ENCODE measurements around the gene PRR33. TPM values are rescaled to one million over a fixed set of nuclear protein-coding genes. Genes with fewer than 3 reads are reported as not detected.
"Not testable (repeated sequence)": the region's sequence is repeated elsewhere in the genome, so short reads cannot be mapped to it uniquely, and the experiment has no call there.

Gene PRR33
- total RNA-seq, 1 donor from 2014 or later = not detected

DNA sequence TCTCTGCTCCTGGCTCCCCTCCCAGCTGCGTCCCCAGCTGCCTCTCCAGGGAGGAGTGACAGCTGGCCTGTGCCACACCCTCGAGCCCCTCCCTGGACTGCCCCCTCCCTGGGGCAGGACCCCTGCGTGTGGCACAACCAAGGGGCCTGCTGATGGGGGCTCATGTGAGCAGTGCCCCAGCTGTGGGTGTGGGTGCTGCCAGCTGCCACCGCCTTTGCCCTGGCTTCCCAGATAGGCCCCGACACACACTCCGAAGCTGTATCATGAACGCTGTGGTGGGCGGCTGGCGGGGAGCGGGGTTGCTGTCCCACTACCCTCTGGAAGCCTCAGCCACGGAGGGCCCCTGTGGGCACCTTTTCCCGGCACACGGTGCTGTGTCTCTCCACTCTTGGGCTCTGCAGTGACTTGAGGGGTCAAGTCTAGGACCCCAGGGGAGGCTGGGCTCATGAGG, 15.8 kb downstream of the PRR33 start:
- not testable (repeated sequence) for DNase-seq (ENCODE audit: low spot score)

DNA sequence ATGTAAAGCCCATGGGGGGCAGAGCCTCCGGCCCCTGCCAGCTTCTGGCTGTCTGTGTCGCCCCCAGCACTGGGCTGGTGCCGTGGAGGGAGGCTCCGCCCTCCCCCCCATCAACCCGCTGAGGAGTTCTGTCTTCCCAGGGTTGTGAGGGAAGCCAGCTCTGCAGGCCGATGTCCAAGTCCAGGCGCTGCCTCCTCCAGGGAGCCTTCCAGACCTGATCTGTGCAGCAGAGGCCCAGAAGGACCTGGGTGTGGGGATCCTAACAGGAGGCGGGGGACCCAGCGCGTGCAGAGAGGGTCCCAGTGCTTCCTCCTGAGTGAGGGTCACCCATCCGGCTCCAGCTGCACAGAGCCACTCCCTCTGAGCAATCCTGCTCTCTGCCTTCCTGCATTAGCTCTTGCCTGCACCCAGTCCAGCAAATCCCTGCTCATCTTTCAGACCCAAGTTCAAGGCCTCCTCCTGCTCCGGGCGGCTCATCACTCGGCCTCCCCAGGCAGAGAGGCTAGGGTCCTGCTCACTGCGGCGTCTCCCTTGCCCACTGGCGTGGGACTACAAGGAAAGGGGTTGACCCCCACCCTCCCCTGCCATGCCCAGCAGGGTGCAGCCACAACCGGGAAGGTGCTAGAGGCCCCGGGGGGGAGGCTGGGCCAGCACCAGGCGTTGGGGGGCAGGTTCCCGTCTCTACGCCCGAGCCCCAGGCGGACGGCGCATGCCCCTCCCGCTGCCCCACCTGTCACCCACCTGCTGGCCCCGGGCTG, 16.4 kb downstream of the PRR33 start:
- no peak for DNase-seq (ENCODE audit: low spot score)

DNA sequence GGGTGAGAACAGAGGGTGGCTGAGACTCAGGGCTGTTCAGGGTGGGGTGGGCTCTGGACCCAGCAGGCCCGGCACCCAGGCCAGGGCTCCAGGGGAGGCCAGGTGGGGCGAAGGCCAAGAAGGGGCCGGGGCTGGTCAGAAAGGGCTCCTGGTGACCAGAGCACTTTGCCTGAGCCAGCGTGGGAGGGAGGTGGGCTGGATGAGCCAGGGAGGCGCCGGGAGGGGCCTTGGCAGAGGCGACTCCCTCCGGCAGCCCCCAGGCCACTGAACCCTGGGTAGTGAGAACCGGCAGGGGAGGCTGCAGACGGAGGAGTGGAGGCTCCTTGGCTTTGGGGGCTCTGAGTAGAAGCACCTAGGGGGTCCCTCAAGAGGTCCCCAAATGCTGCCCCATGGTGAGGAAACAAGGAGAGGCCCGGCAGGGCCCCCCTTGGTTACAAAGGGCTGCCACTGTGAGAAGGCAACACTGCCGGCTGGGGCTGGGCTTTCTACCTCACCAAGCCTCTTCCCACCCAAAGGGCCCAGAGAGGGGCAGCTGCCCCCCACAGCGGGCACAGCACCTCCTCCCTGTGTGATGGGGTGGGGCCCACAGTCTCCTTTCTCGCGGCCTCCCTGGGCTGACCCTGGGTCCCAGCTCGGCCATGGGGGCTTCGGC, 17.1 kb downstream of the PRR33 start:
- not testable (repeated sequence) for DNase-seq (ENCODE audit: low spot score)

DNA sequence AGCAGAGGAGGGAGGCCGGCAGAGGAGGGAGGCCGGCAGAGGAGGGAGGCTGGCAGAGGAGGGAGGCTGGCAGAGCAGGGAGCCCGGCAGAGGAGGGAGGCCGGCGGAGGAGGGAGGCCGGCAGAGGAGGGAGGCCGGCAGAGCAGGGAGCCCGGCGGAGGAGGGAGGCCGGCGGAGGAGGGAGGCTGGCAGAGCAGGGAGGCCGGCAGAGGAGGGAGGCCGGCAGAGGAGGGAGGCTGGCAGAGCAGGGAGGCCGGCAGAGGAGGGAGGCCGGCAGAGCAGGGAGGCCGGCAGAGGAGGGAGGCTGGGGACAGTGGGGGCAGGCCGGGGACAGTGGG, 17.9 kb downstream of the PRR33 start:
- DNase-seq (ENCODE audit: low spot score) = not testable (repeated sequence)

DNA sequence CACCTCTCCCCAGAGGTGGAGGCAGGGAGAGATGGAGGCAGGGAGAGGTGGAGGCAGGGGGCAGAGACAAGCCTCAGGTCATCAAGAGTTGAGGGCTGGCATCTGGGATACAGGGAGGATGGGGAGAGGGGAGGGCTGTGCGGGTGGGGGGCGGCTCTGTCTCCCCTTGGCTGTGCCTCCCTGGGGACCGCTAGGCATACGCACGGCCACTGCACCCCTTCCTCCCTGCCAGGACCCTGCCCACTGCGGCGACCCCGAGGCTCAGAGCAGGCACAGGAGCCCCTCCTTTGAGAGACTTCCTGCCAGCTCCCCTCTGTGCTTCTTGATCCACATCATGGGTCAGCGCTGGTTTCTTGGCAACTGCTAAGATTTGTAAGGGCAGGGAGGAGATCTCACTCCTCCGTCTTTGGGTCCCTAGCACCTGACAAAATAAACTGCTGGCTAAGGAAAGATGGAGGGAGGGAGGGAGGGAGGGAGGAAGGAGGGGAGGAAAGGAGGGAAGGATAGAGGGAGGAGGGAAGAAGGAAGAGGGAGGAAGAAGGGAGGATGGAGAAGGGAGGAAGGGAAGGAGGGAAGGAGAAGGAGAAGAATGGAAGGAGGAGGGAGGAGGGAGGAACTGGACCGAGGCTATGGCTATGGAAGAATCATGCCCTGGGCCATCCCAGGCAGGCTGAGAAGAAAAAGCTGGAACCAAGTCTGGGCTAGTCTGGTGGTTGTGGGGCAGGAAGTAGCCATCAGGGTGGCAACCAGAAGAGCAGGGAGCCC, 18.5 kb downstream of the PRR33 start:
- no peak for DNase-seq (ENCODE audit: low spot score)

DNA sequence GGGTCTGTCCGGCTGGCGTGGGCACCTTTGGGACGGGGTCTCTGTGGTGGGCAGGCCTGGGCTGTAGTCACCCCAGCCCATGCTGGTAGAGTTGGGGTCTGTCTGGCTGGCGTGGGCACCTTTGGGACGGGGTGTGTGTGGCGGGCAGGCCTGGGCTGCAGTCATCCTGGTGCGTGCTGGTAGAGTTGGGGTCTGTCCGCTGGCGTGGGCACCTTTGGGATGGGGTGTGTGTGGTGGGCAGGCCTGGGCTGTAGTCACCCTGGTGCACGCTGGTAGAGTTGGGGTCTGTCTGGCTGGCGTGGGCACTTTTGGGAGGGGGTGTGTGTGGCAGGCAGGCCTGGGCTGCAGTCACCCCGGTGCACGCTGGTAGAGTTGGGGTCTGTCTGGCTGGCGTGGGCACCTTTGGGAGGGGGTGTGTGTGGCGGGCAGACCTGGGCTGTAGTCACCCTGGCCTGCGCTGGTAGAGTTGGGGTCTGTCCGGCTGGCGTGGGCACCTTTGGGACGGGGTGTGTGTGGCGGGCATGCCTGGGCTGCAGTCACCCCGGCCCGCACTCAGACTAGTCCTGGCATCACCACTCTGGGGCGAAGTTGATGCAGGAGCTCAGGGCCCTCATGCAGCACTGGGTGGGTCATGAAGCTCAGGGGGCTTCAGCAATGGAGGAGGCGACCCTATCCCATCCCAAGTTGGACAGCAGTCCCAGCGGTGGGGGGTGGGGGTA, 19.3 kb downstream of the PRR33 start:
- DNase-seq (ENCODE audit: low spot score) = no peak

DNA sequence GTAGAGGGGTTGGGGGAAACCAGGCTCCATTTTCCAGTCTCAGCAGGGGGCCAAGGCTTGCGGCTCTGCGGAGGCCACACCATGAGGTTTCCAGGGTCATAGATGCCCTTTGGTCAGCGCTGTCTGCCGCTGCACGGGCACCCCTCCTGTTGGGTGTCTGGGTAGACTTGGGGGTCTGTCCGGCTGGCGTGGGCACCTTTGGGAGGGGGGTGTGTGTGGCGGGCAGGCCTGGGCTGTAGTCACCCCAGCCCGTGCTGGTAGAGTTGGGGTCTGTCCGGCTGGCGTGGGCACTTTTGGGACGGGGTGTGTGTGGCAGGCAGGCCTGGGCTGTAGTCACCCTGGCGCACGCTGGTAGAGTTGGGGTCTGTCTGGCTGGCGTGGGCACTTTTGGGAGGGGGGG, 20.2 kb downstream of the PRR33 start:
- DNase-seq (ENCODE audit: low spot score) = no peak

DNA sequence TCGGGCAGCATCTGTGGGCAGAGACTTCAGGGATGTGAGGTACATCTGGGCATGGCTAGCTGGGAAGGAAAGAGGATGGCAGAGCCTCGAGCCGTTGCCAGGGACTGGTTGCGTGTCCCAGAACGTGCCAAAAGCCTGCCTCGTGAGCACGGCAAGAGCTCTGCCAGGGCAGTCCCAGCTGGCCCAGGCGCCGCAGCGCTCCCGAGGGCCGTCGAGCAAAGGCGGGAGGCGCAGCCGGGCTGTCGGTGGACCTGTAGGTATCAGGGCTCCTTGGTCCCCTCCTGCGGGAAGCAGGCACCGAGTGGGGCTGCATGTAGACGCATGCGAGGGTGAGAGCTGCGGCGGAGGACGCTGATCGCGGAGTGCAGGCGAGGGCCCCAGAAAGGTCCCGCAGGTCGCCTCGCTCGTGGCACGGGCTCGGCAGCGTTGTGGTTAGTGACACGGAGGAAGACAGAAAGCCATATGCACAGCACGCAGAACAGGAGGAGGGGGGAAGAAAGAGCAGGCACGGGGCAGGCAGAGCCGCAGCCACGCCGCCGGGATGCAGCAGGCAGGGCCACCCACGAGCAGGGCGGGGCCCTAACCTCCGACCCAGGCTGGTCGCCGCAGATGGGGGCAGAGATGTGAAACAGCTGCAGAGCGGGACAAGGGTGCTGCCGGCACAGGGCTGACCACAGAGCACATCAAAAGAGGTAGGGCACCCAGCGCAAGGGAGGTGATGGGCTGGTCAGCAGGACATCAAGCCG, 20.8 kb downstream of the PRR33 start:
- DNase-seq (ENCODE audit: low spot score) = no peak

DNA sequence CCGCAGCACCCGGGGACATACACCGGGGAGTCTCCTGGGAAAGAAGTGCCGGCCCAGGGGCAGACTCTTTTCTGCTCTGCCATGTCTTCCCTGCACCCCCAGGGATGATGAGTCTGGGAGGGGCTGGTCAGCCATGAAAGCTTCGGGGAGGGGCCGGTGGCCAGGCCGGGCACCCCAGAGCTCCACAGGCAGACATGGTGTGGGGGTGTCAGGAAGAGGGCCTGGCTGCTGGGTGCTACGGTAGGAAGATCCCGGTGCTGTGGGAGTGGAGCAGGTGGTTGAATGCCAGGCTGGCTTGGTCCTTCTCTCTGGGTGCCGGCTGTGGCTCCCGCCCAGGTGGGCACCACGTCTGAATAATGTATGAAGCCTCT, 21.4 kb downstream of the PRR33 start:
- DNase-seq (ENCODE audit: low spot score) = no peak

DNA sequence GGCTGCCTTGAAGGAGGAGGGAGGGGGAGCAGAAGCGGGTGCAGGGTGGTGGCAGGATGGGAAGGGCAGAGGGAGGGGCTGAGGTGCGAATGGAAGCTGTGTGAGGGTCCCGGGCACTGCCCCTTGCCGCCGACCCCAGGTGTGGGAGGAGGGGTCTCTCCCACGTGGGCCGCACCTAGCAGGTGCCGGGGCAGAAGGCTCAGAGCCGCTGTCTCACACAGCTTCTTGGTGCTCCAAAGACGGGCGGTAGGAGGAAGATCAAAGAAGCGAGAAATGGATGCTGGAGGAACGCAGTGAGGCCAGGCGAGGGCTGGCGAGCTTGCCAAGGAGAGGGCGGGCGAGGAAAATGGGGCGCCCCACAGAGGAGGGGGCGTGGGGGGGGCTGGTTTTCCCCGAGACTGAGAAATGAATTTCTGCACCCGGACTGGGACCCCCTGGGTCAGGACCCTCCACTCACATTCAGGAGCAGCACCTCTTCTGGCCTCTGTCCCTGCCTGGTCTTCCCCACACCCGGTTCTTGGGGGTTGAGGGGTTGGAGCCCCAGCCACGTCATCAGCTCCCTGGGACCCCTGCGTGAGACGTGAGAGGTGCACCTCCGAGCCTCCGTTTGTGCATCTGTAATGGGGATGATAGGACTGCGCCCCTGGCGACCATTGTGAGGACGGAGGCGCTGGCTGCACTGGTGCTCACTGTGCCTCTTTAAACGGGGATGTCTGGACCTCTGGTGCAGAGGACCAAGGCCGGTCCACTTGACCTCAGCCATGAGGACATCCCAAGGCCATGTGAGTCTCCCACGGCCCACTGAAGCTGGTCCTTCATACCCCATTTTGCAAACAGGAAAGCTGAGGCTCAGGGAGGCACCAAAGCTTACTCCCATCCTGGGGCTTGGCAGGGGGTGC, 22.0 kb downstream of the PRR33 start:
- no peak for DNase-seq (ENCODE audit: low spot score)

DNA sequence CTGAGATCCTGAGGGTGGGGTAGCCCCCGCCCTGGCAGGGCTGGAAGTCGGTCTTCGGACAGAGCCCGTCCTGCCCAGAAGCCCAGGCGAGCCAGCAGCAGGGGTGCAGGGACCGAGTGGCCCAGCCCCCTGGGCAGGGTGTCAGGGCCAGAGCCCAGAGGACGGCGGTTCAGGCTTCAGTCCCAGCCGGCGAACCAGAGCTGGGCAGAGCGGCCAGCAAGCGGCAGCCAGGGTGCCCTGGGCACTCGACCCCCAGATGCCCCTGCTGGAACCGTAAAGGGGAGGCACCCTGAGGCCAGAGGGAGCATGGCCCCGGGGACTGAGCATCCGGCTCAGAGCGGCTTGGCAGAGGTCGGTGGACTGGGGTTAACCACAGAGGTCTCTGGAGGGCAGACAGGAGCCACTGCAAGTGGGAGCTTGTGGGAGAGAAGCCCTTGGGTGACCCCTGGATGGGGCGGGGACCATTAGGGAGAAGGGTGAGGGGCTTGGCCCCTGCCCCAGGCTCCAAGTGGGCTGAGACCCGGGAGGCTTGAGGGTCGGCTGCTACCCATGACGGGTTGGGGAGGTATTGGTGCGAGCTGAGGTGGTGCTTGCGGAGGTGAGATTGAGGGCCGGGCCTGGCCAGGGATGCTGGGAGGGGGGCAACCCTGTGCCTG, 22.9 kb downstream of the PRR33 start:
- no peak for DNase-seq (ENCODE audit: low spot score)

DNA sequence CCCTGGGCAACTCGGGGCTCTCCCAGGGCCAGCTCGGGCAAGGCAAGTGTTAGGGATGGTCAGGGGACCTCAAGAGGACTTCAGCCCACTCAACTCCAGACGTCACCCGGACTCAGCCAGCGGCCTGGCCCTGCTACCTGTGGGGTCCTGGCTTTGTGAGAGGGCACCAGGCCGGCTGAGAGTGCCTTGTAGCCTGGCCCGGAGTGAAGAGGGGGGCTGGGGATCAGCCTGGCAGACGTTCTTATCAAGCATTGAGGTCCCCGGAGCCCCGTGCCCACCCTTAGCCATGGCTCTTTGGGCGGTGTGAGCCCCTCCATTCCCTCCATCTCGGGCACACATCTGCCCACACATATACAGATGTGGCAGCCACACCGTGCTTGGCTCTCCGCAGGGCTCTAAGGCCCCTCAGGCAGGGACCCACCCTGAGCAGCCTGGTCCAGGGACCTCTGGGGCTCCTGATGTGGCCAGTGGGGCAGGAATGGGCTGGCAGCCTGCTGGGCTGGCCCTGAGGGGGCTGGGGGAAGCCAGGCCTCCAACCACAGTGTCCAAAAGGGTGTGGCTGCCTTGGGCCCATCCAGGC, 23.5 kb downstream of the PRR33 start:
- DNase-seq (ENCODE audit: low spot score) = no peak

DNA sequence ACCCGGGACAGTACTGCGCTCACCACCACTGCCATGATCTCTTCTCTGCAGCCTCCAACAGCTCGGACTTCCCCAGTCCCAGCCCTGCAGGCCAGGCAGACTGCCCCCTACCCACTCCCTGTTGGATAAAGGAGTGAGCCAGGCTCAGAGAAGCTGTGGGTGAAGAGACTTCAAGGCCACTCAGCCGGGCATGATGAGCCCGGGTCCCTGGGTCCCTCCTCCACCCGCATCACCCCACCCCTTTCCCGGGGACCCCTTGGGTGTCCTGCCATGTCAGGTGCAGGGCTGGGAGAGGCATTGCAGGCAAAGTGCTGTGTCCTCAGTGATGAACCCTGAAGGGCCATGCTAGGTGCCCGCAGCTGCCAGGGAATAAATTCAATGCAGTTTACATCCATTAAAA, 24.3 kb downstream of the PRR33 start:
- DNase-seq (ENCODE audit: low spot score) = no peak

DNA sequence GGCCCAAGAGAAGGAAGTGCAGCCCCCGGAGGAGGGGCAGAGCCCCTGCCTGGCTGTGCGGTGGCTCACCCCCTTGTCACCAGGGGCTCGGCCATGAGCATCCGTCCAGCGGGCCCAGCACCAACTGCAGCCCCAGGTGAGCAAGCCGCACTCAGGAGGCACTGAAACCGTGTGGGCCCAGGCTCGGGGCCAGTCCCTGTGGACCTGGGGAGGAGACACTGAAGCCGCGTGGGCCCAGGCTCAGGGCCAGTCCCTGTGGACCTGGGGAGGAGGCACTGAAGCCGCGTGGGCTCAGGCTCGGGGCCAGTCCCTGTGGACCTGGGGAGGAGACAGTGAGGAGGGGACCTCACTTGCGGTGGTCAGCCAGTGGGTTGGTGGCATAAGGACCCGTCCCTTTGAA, 24.9 kb downstream of the PRR33 start:
- DNase-seq (ENCODE audit: low spot score) = no peak

DNA sequence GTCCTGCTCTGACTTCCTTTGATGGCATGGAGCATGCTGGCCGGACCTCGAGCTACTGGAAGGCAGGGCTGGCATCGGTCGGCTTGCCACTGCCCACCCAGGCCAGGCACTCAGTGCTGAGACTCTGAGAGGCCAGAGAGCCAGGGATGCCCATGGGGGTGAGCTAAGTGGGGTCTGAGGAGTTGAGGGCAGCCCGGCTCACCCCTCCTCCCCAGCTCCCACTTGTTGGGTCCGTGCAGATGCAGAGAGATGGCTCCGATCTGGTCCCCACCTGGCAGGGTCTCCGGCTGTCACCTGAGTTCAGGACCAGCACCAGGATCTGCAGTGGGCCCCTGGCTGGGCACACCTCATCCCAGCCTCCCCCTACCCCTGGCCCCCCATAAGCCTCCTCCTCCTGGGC, 25.5 kb downstream of the PRR33 start:
- DNase-seq (ENCODE audit: low spot score) = no peak

DNA sequence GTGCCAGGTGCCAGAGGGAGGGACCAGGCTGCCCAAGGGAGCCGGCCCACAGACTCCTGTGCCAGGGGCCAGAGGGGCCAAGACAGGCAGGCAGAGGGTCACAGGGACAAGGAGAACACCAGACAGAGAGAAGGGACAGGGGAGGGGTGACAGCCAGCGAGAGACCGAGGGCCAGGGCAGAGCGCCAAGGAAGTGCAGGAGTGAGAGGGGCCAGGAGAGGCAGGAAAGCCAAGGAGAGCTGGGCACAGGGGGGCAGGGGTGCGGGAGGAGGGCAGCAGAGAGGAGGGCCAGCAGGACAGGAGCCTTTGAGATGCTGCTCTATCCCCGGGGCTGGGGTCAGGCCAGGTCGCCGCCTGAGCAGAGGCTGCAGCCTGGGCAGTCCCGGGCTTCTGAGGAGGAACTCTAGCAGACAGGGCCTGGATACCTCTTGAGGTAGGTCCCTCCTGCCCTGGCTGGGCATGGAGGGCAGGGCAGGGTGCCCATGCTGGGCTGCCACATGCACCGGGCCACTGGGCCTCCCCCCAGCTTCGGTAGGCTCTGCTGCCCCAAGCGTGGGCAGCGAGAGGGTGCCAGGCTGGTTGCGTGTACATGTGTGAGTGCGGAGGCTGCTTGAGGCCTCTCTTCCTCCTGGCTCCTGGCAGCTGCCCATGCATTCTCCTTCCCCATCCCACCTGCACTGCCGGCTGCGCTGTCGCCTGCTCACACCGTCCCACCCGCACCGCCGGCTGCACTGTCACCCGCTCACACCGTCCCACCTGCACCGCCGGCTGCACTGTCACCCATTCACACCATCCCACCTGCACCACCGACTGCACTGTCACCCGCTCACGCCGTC, 26.6 kb downstream of the PRR33 start:
- DNase-seq (ENCODE audit: low spot score) = no peak

DNA sequence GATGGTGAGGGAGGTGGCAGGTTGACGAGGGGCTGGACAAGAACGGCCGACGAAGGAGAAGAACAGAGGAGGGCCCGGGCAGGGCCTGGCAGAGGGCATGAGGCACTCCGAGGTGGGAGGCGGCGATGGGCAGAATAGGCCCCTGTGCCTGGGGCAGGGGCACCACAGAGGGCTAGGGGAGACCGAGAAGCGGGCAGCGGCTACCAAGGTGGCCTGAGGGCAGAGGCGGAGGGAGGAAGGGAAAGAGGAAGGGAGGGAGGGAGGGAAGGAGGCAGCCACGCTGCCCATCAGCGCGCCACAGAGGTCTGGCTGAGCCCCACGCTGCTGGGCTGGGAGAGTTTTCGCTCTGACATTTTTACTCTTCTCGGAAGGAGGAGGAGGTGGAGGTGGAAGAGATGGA, 27.5 kb downstream of the PRR33 start:
- DNase-seq (ENCODE audit: low spot score) = no peak

DNA sequence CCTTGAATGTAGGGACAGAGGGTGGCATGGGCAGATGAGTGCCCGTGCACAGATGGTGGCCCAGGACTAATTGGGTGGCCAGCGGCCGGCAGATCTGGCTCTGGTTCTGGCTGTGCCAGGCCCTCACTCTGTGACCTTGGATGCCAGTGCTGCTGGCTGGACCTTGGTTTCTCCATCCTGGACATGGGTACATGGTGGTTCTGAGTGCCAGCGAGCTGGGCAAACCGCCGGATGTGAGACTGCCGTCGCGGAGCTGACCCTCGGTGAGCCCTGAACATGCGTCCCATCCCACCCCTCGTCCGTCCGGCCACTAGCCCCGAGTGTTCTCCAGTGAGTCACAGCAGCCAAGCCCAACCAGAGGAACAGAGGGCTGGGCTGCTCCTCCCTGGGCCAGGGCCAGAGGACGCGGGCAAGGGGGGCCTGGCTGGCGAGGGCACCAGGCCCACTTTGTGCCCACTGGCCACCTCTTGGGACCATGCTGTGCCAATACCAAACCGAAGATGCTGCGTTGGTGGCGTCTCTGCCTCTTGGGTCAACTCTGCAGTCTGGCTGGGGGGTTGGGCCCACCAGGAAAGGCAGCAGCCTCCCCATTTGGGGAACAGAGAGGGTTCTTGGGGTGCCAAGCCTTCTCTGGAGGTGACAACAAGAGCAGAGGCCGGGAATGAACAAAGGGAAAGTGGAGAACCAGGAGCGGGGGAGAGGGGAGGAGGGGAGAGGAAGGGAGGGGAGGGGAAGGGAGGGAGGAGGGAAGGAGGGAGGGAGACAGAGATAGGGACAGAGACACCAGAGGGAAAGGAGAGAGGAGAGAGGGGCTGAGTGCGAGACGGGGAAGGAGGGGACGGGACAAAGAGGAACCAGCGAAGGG, 28.1 kb downstream of the PRR33 start:
- peak; percentile 79 for DNase-seq (ENCODE audit: low spot score)
